ENCODE results near the gene TULP4.

GRCh38 chr6:158415666-158416065 lies 103.4 kb downstream of the TULP4 start:
- TF ChIP-seq POLR2A (IDR thresholded peaks at IDR 0.05) (no peak), CTCF (IDR thresholded peaks at IDR 0.05) (no peak), POLR2AphosphoS5 (IDR thresholded peaks at IDR 0.05) (no peak), EP300 (IDR thresholded peaks at IDR 0.05) (no peak)

Data from sigmoid colon (tissue), 4 donors.